ENCODE results near the gene DIRAS1. TPM values are rescaled to one million over a fixed set of nuclear protein-coding genes. Genes with fewer than 3 reads are reported as not detected.

The DIRAS1 gene
- total and polyA plus RNA-seq, 3 donors from 2014 or later = 8.1 to 33.1 (median 22.5) TPM

DNA sequence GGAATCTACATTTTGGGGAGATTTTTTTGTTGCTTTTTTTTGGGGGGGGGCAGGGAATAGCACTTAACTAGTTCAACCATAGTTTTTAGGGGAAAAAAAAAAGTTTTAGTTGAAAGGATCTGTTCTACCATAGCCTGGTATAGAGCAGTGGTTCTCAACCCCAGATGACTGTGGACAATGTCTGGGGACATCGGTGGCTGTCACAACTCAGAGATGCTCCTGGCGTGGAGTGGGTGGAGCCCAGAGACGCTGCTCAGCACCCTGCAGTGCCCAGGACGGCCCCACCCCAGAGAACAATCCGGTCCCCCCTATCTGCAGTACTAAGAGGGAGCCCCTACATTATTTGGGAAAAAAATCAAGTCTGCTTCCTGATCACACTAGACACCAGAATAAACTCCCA lies 27.0 kb downstream of the DIRAS1 start:
- TF ChIP-seq POLR2A (IDR thresholded peaks at IDR 0.05) = no peak
- TF ChIP-seq, protein P1, sequence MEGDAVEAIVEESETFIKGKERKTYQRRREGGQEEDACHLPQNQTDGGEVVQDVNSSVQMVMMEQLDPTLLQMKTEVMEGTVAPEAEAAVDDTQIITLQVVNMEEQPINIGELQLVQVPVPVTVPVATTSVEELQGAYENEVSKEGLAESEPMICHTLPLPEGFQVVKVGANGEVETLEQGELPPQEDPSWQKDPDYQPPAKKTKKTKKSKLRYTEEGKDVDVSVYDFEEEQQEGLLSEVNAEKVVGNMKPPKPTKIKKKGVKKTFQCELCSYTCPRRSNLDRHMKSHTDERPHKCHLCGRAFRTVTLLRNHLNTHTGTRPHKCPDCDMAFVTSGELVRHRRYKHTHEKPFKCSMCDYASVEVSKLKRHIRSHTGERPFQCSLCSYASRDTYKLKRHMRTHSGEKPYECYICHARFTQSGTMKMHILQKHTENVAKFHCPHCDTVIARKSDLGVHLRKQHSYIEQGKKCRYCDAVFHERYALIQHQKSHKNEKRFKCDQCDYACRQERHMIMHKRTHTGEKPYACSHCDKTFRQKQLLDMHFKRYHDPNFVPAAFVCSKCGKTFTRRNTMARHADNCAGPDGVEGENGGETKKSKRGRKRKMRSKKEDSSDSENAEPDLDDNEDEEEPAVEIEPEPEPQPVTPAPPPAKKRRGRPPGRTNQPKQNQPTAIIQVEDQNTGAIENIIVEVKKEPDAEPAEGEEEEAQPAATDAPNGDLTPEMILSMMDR (IDR thresholded peaks at IDR 0.05) = no peak
- Histone ChIP-seq H3K4me1 (peaks cover 16% of the 10 kb centered on the region), H3K4me3 (no peak overlapping the region), H3K9me3 (no peaks in the 10 kb centered on the region), H3K27me3 (no peaks in the 10 kb centered on the region), H3K36me3 (ENCODE audit: low read depth, missing control alignments) (no peaks in the 10 kb centered on the region), H3K27ac (peak overlapping the region; percentile 36 to 80)
- DNase-seq = no peak
- intact Hi-C loops (cut with DNase I; ENCODE audit: low total_unique reads) = no loop called here
- WGBS, 2 donors = 70 to 93% methylated on average over 3 to 5 of the region's 5 CpGs

DNA sequence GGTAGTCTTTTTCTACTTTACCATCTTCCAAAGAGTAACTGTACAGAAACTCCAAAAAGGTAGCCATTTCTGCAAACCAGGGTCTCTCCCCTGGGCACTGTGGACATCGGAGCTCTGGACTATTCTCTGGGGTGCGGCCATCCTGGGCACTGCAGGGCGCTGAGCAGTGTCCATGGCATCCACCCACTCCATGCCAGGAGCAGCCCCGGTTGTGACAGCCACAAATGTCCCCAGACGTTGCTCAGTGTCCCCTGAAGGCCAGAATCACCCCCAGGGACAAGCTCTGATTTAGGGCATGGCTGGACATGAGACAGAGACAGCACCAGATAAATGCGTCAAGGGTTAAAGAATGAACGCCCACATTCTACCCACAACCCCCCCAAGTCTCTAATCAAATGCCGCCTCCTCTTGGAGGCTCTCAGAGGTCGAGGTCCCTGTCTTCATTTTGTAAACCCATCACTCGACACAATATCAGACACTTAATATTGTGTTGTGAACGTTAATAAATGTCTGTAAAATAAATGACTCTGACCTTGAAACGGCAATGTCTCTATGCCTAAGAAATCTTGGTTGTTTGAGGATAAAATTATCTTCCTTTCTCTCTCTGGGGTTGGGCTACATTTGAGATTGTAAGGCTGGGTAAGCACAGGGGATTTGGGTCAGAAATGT lies 27.5 kb downstream of the DIRAS1 start:
- Histone ChIP-seq H3K4me3 (no peak overlapping the region), H3K4me1 (peaks cover 16% of the 10 kb centered on the region), H3K36me3 (ENCODE audit: low read depth, missing control alignments) (no peaks in the 10 kb centered on the region), H3K27me3 (no peaks in the 10 kb centered on the region), H3K9me3 (no peaks in the 10 kb centered on the region), H3K27ac (peak overlapping the region in 1 of 2 donors; percentile 7)
- intact Hi-C loops (cut with DNase I; ENCODE audit: low total_unique reads) = no loop called here
- TF ChIP-seq, protein P1 (IDR thresholded peaks at IDR 0.05) = no peak
- TF ChIP-seq POLR2A (IDR thresholded peaks at IDR 0.05) = no peak
- 41 to 52% methylated on average over 12 of the region's 12 CpGs for WGBS, 2 donors
- DNase-seq = no peak

DNA sequence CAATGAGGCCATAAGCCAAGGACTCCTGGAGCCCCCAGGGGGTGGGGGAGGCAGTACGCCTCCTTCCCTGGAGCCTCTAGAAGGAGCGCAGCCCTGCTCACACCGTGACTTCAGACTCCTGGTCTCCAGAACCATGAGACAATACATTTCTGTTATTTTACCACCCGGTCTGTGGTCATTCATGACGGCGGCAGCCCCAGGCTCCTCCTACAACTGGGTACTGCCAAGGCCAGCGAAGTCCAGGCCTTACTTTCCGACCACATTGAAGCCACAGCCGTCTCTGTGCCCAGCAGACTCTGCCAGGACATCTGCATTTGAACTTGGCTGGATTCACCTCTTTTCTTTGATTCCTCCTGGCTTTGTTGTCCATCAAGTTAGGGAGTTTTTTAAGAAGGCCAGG lies 29.2 kb downstream of the DIRAS1 start:
- H3K4me1 ChIP-seq = peaks cover 16% of the 10 kb centered on the region
- peak; percentile 85 for DNase-seq
- no peaks in the 10 kb centered on the region for H3K36me3 ChIP-seq (ENCODE audit: low read depth, missing control alignments)
- H3K27me3 ChIP-seq = no peaks in the 10 kb centered on the region
- peak overlapping the region; percentile 7 to 59 for H3K27ac ChIP-seq
- TF ChIP-seq POLR2A (IDR thresholded peaks at IDR 0.05) = no peak
- intact Hi-C loops (cut with DNase I; ENCODE audit: low total_unique reads) = no loop called here
- H3K4me3 ChIP-seq = no peak overlapping the region
- no peaks in the 10 kb centered on the region for H3K9me3 ChIP-seq
- WGBS, 2 donors = 69 to 71% methylated on average over 9 of the region's 9 CpGs

DNA sequence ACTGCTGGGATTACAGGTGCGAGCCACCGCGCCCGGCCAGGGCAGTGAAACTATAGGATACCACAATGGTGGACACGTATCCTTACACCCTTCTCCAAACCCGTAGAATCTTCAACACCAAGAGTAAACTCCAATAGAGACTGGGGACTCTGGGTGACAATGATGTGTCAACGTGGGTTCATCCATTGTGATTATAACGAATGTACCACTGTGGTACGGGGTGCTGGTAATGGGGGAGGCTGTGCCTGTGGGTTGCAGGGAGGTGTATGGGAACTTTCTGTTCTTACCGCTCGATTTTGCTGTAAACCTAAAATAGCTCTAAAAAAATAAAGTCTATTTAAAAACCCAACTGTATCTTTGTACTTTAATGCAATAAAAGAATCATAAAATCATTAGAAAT lies 30.3 kb downstream of the DIRAS1 start:
- 79 to 83% methylated on average over 11 of the region's 11 CpGs for WGBS, 2 donors
- TF ChIP-seq, protein P1 (IDR thresholded peaks at IDR 0.05) = no peak

DNA sequence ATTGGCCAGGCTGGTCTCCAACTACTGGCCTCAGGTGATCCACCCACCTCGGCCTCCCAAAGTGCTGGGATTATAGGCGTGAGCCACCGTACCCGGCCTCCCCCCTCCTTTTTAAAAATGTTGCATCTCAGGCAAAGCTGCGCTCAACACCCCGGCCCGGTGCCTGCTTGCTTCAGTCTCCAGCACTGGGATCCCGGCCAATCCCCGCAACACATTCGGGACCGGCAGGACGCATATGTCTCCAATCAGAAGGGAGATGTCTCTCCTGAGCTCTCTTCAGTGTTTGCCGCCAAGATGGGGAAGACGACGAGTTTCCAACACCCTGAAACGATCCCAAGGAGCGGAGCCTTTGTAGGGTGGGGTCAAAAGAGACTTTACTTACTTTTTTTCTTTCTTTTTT lies 34.8 kb downstream of the DIRAS1 start:
- intact Hi-C loops (cut with DNase I; ENCODE audit: low total_unique reads) = no loop called here
- TF ChIP-seq POLR2A (IDR thresholded peaks at IDR 0.05) = no peak
- TF ChIP-seq, protein P1 (IDR thresholded peaks at IDR 0.05) = no peak
- DNase-seq = peak; percentile 50
- Histone ChIP-seq H3K4me1 (no peaks in the 10 kb centered on the region), H3K27me3 (no peaks in the 10 kb centered on the region), H3K27ac (peak overlapping the region; percentile 39 to 69), H3K9me3 (no peaks in the 10 kb centered on the region), H3K36me3 (ENCODE audit: low read depth, missing control alignments) (no peaks in the 10 kb centered on the region), H3K4me3 (no peak overlapping the region)
- WGBS, 2 donors = 65 to 68% methylated on average over 17 of the region's 17 CpGs

More for the DNA sequence above, 30.3 kb downstream of the DIRAS1 start:
- no peaks in the 10 kb centered on the region for H3K36me3 ChIP-seq (ENCODE audit: low read depth, missing control alignments)
- H3K4me3 ChIP-seq = no peak overlapping the region
- no peaks in the 10 kb centered on the region for H3K9me3 ChIP-seq
- peaks cover 16% of the 10 kb centered on the region for H3K4me1 ChIP-seq
- peak overlapping the region in 1 of 2 donors; percentile 7 for H3K27ac ChIP-seq
- intact Hi-C loops (cut with DNase I; ENCODE audit: low total_unique reads) = no loop called here
- no peak for DNase-seq
- H3K27me3 ChIP-seq = no peaks in the 10 kb centered on the region

Data from testis (tissue), 3 donors.